HG03135 (cell line): ENCODE results near the gene PCDHB2.
"Not testable (repeated sequence)": the region's sequence is repeated elsewhere in the genome, so short reads cannot be mapped to it uniquely, and the experiment has no call there.

ENCODE experiments used
- ATAC-seq: cut with Tn5 transposase; IDR thresholded peaks from one replicate; pipeline ENCODE4 v1.9.1; 2021; ENCODE audit warnings: mild to moderate bottlenecking, moderate library complexity; ENCODE audit not compliant: unreplicated experiment

Gene PCDHB2

DNA sequence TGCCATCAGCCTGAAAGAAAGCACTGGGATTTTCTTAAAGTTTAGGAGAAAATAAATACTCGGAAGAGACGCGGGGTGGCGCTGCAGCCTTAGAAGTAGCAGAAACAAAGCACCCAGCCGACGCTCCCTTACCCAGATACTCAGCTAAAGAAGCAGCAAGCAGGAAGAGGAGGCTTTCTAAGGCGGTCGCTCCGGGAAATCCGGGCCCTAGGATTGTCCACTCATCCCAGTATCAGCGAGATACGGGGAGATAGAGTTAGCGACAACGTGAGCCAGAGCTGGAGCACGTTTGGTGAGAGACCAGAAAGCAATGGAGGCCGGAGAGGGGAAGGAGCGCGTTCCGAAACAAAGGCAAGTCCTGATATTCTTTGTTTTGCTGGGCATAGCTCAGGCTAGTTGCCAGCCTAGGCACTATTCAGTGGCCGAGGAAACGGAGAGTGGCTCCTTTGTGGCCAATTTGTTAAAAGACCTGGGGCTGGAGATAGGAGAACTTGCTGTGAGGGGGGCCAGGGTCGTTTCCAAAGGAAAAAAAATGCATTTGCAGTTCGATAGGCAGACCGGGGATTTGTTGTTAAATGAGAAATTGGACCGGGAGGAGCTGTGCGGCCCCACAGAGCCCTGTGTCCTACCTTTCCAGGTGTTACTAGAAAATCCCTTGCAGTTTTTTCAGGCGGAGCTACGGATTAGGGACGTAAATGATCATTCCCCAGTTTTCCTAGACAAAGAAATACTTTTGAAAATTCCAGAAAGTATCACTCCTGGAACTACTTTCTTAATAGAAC lies at the start of gene PCDHB2:
PCDHB2 (plus strand) TSS at position 135 of the 782 bp plus-strand sequence; CDS start at position 311, 176 bp downstream.
- no peak for ATAC-seq

- ATAC-seq: no peak
These were observed 43.5 kb upstream of the PCDHB2 start, which contains the start of gene PCDHB1 for GRCh38 chr5:141050622-141051520. Gene PCDHB1 (plus strand): TSS chr5:141051374. CDS start chr5:141051471, 97 bp downstream.

- no peak for ATAC-seq
These were observed 42.9 kb upstream of the PCDHB2 start for GRCh38 chr5:141051521-141051866.

DNA sequence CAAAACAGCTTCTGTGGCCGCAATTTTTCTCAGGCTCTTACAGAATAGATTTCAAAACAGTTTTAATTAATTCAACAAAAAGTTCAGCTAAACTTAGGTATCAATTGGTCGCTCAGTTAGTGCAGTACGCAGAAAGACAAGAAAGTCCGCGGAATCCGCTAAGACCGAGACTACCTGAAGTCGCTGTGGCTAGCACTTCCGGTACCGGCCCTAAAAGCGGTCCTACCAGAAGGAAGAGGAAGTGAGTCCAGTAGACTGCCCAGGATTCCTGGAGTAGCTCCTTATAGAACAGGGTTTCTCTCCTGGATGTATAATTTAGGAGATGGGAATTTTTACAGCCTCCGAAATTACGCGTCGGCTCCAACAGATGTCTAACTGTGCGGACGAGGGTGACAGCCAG lies 16.6 kb upstream of the PCDHB2 start:
- no peak for ATAC-seq

GRCh38 chr5:141082228-141082627 lies 12.2 kb upstream of the PCDHB2 start:
- ATAC-seq: no peak

DNA sequence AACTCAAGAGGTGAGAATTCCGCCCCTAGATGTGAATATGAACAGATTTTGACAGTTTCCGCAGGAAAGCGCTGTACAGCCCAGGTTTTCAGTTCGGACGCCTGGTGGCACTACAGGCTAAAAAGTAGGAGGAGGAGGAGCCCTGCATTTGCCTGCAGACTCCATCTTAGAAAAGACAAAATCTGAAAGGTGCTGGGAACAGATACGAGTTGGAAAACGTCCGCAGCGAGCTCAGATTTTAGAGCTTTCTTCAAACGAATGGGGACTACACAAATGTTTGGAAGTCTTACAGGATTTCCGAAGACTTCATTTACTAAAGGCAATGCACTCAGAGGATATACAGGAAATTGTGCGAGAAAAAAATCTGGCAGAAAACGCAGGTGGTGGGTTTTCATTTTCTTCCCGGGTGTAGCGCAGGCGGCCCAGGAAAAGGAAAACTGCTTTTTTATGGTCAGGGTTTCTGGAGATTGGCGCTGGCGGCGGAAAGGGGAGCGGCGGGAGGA lies 9.9 kb upstream of the PCDHB2 start:
- no peak for ATAC-seq

- no peak for ATAC-seq
These were observed 837 bp downstream of the PCDHB2 start for GRCh38 chr5:141095263-141095641.

- ATAC-seq: not testable (repeated sequence)
These were observed 1.8 kb downstream of the PCDHB2 start for GRCh38 chr5:141096181-141096580.

DNA sequence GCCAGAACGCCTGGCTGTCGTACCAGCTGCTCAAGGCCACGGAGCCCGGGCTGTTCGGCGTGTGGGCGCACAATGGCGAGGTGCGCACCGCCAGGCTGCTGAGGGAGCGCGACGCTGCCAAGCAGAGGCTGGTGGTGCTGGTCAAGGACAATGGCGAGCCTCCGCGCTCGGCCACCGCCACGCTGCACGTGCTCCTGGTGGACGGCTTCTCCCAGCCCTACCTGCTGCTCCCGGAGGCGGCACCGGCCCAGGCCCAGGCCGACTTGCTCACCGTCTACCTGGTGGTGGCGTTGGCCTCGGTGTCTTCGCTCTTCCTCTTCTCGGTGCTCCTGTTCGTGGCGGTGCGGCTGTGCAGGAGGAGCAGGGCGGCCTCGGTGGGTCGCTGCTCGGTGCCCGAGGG lies 2.2 kb downstream of the PCDHB2 start:
- ATAC-seq: not testable (repeated sequence)

- no peak for ATAC-seq
These were observed 5.9 kb downstream of the PCDHB2 start, which contains the start of gene PCDHB3 for GRCh38 chr5:141100243-141100805. Gene PCDHB3 (plus strand): TSS chr5:141100473. CDS start chr5:141100650, 177 bp downstream.

DNA sequence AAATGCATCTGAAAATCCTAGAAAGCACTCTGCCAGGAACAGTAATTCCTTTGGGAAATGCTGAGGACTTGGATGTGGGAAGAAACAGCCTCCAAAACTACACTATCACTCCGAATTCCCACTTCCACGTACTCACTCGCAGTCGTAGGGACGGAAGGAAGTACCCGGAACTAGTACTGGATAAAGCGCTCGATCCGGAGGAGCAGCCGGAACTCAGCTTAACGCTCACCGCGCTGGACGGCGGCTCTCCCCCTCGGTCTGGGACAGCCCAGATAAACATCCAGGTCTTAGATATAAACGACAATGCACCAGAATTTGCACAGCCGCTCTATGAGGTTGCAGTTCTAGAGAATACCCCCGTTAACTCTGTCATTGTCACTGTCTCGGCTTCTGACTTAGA lies 6.6 kb downstream of the PCDHB2 start:
- ATAC-seq: no peak

DNA sequence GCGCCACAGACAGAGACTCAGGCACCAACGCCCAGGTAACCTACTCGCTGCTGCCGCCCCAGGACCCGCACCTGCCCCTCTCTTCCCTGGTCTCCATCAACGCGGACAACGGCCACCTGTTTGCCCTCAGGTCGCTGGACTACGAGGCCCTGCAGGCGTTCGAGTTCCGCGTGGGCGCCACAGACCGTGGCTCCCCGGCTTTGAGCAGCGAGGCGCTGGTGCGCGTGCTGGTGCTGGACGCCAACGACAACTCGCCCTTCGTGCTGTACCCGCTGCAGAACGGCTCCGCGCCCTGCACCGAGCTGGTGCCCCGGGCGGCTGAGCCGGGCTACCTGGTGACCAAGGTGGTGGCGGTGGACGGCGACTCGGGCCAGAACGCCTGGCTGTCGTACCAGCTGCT lies 7.7 kb downstream of the PCDHB2 start:
- not testable (repeated sequence) for ATAC-seq

DNA sequence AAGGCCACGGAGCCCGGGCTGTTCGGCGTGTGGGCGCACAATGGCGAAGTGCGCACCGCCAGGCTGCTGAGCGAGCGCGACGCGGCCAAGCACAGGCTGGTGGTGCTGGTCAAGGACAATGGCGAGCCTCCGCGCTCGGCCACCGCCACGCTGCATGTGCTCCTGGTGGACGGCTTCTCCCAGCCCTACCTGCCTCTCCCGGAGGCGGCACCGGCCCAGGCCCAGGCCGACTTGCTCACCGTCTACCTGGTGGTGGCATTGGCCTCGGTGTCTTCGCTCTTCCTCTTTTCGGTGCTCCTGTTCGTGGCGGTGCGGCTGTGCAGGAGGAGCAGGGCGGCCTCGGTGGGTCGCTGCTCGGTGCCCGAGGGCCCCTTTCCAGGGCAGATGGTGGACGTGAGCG lies 8.1 kb downstream of the PCDHB2 start:
- ATAC-seq: not testable (repeated sequence)

DNA sequence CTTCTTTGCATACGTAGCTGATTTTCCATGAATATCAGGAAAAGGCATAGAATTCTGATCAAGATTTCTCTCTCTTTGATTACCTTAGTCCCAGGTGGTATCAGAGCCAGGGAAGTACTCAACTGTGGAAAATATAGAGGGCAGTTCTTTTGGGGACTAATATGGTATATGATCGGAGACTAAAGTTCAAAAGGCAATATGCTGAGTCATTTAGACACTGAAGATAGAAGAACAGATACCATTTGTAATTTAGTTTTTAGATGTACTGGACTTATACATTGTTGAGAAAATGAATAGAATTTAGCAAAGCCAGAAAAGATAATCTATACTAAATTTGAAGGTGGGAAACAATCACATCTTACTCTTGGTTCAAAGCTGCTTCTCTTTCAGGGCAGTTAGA lies 10.9 kb downstream of the PCDHB2 start:
- no peak for ATAC-seq

DNA sequence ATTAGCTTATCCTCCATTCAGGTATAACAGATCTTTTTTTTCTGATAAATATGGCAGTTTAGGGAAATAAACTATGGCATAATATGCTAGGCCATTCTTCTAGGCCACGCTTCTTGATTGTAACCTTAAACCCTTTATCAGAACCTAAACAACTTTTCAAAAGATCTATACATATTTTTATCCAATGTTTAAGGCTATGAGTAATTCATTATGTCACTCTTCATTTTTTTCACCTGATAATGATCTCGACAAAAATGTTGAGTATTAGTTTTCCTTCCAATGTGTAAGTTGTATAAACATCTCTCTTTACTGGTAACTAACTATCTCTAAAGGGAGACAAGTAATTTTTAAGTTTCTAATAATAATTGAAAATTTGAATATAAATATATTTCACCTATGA lies 24.8 kb downstream of the PCDHB2 start:
- no peak for ATAC-seq

DNA sequence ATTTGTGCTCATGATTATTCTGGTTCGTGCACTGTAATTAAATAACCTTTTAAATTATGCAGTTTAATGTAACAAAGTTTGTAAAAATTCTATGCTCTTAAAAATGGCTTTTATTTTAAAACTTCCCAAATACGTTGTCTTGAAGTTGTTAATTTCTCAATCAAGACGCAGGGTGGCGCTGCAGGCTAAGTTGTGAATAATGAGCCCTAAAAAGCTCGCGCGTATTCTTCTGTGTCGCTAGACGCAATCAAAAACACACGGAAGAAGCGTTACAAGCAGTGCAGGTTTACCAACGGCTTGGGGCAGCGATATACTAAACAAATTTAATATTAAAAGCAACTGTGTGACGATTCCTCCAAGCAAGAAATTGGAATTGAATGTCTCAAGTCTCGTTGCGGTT lies 27.1 kb downstream of the PCDHB2 start, which contains the start of gene PCDHB4:
PCDHB4 (plus strand) TSS at position 256 of the 400 bp plus-strand sequence. CDS start 181 bp downstream, outside the sequence.
- ATAC-seq: no peak

- ATAC-seq: no peak
These were observed 27.6 kb downstream of the PCDHB2 start for GRCh38 chr5:141121985-141122384.

DNA sequence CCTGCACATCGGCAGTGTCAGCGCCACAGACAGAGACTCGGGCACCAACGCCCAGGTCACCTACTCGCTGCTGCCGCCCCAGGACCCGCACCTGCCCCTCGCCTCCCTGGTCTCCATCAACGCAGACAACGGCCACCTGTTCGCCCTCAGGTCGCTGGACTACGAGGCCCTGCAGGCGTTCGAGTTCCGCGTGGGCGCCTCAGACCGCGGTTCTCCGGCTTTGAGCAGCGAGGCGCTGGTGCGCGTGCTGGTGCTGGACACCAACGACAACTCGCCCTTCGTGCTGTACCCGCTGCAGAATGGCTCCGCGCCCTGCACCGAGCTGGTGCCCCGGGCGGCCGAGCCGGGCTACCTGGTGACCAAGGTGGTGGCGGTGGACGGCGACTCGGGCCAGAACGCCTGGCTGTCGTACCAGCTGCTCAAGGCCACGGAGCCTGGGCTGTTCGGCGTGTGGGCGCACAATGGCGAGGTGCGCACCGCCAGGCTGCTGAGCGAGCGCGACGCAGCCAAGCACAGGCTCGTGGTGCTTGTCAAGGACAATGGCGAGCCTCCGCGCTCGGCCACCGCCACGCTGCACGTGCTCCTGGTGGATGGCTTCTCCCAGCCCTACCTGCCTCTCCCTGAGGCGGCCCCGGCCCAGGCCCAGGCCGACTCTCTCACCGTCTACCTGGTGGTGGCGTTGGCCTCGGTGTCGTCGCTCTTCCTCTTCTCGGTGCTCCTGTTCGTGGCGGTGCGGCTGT lies 29.2 kb downstream of the PCDHB2 start:
- not testable (repeated sequence) for ATAC-seq

- ATAC-seq: no peak
These were observed 32.9 kb downstream of the PCDHB2 start for GRCh38 chr5:141127305-141127704.

GRCh38 chr5:141135030-141135717 lies 40.8 kb downstream of the PCDHB2 start, which contains the start of gene PCDHB5:
Gene PCDHB5 (plus strand): TSS chr5:141135206. CDS start chr5:141135435, 229 bp downstream.
- no peak for ATAC-seq
